Gastrocnemius medialis (tissue), 4 donors: ENCODE measurements around the gene KCNAB1.

Experiments
- CTCF ChIP-seq, 5 experiments: fragments of 450-650 bp in 3 of 5; fragments of 200-600 bp in 2 of 5; sonication (generic) in 2 of 5; IDR thresholded peaks in 4 of 5; conservative IDR thresholded peaks in 1 of 5; 1 replicate in 4 of 5; 2 replicates in 1 of 5; pipeline ENCODE4 v1.5.1; 2016 to 2019; ENCODE audit warnings: antibody characterized with exemption in 5 of 5, mild to moderate bottlenecking in 3 of 5, moderate library complexity in 3 of 5
- POLR2A ChIP-seq, 2 donors: fragments of 450-650 bp; IDR thresholded peaks; one replicate each; pipeline ENCODE4 v1.6.1; 2017; ENCODE audit warnings: antibody characterized with exemption in 2 of 2, mild to moderate bottlenecking in 2 of 2, moderate library complexity in 2 of 2

DNA sequence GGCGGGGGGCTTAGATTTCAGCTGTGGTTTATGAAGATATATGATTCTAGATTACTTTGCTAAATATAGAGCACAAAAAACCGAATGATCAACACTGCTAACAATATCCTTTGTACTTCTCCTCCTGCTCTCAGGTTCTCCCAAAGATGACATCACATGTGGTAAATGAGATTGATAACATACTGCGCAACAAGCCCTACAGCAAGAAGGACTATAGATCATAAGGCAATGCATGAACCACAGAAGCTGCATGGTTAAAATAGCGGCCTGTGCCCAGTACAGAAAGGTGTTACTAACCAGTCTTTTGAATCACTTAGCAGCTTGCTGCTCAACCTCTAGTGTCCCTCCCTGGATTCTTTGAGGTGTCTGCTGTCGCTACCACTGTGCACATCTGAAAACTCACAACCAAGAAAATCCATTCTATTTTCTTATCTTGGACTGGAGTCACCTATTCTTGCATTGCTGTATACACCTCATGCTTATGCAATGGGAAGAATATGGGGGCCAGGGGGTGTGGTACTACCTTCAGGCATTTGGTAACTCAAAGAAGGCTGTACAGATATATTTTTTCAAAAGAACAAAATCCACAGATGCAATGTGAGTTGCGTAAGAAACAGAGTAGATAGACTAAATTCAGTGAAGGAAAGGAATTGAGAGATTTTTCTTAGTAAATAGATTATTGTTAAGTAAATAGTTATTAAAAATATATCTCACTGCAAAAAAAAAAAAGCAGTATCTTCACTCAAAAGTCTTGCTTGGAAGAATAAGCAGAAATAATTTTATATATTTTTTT, 416.3 kb downstream of the KCNAB1 start:
- TF ChIP-seq CTCF (IDR thresholded peaks at IDR 0.05 in 4 of 5, conservative IDR thresholded peaks at IDR 0.05 in 1 of 5) (no peak), POLR2A (IDR thresholded peaks at IDR 0.05) (no peak)
